Stimulated activated CD4-positive, alpha-beta T cell treated with anti-CD3 and anti-CD28 coated beads, TNF-alpha, amount 100 ng/mL, for 1 hour (primary cell): ENCODE data around the gene ELL2.
"Not testable (repeated sequence)": the region's sequence is repeated elsewhere in the genome, so short reads cannot be mapped to it uniquely, and the experiment has no call there.

ENCODE experiments used
- DNase-seq, 3 donors: peaks; one replicate each; pipeline ENCODE4 v3.0.0-alpha.2; 2020; ENCODE audit warnings: low read depth in 3 of 3, low spot score in 1 of 3

The ELL2 gene

DNA sequence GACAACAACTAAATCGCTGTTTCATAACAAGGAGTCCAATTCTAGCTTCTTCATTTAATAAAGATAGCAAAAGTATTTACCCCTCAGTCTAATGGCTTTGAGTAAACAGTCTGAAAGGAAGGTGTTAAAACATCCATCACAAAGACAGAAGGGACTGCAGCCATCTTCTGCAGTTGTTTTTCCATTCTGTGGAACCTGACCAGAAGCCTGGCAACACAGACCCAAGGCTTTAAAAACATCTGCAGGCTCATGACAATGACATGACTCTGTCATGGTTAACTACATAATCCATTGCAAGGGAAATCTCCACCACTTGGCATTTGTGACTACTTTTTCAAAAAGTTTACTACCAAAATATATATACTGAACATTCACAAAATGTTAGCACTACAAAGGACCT, 51.9 kb downstream of the ELL2 start:
- no peak for DNase-seq

DNA sequence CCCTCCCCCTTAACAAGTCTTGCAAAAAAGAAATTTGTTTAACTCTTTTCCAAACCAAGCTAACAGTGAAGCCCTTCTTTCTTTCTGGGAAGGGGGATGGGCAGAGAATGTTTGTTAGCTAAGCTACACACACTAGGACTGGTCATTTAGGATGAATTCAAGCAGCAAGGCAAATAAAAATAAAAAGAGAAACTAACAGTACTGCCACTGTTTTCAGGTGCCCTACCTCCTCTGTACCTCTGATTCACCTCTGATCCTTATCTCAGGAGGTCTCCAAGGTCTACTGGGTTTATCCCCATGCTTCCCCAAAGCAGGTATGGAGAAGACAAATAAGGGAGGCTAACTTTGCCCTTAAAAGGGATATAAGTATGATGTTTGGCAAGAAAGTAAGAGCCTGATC, 52.9 kb downstream of the ELL2 start:
- DNase-seq: no peak

DNA sequence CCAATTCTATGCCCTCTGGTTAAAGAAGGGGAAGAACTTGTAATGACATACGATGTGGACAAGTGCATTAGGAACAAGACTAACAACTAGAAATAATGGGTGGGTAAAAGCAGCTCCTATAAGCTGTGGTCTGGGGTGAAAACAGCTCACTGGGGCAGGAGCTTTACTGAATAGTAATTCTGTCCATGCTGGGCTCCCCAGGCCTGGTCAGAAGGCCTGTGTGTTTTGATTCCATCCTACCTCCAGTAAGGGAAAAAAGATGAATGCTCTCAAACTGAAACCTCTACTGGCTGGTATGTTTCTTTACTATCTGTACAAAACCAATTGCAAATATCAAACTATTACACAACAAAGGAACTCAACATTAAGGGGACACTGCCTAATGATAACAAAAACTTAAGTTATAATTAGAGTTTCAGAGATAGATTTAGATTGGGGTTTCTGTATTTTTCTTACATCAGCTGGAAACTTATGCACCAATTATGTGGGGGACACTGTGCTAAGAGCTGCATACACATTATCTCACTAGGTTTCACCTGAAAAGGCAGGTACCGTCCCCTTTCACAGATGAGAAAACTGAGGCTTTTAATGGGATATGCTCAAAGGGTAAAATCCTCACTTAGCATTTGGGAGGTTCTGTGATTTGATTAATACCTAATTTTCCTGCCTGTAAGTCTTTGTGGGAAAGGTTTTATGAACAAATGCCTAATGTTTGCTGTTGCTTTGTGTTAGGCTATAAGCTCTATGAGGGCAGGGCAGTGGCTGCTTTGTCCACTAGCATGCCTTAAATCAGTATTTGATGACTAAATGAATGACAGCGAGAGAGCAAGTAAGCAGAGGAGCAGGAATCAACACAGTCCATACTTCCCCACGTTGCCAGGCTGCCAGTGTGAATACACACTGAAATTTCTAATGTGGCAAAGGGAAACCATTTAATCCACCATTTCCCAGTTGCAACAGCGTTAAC, 53.6 kb downstream of the ELL2 start:
- DNase-seq: no peak

GRCh38 chr5:95907067-95907705, 54.5 kb downstream of the ELL2 start:
- DNase-seq: no peak

GRCh38 chr5:95906398-95906797, 55.3 kb downstream of the ELL2 start:
- DNase-seq: not testable (repeated sequence)

- DNase-seq: no peak
These were observed 56.8 kb downstream of the ELL2 start for GRCh38 chr5:95904827-95905226.

DNA sequence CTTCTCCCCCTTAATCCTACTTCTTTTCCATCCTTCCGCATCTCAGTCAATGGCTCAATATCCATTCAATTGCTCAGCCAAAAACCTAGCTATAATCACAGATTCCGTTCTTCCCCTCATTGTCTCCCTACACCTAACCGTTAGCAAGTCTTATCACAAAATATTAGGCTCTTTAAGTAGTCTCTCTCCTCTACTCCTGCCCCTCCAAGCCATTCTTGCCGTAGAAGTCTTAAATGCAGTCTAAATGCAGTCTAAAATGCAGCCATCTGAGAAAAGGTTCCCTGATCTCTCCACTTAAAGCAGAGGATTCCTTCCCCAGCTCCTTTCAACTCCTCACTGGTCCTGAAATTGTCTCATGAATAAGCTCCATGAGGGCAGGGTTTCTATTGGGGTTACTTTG, 57.8 kb downstream of the ELL2 start:
- DNase-seq: no peak

DNA sequence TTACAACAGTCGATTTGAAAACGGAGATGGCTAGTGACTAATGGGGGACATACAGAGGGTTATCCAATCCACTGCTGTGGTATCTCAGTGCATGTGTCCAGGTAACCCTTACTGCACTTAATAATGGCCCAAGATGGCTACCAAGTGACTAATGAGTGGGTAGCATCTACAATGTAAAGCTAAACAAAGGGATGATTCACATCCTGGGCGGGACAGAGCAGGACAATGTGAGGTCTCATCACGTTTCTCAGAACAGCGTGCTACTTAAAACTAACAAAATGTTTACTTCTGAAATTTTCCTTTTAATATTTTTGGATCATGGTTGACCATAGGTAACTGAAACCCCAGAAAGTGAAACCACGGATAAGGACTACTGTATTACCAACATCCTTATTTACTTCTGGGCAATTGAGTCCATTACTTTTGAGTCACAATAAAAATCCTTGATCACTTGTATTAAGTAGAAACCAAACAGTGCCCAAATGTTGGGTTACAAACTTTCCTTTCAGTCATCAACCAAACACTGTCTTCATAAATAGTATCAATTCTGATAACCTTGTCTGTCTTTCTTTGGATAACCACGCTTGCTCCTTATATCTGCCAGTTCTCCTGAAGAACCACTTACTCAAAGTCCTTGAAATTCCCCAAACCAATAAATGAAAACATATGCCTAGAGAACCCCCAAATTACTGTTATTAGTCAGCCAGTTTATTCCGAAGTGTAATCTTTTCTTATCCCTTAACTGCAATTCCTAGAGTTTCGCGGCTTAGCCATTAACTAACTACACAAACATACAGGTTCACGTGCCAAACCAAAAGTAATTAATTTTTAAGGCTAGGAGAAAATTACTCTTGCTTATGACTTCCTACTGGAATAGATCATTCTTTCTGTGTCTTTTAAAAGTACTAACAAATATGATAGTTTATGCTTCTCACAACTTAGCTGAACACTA, 59.7 kb downstream of the ELL2 start:
- DNase-seq: no peak

DNA sequence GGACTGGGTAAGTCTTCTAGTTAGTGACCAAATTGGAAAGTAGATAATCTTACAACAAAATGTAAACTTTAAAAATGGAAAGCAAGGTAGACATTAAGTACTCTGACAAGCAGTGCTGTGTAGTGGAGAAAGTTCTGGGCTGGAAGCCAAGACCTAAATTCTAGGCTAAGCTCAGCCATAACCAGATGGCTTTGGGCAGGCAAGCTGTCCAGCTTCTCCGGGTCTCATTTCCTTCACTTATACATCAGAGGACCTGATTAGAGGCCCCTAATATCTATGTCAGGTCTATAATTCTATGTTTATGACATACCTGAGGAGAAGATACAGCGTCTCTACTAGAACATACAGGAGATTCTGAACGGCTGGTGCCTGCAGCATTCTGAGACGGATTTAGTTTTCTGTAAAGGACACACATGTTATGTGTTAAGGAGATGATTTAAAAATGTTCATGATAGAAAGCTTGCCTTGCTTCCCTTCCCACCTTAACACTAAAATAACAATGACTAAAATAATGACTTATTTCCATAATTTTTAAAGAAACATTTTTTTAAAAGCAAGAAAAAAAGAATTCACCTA, 61.2 kb downstream of the ELL2 start:
- DNase-seq: no peak

GRCh38 chr5:95899829-95900228, 61.8 kb downstream of the ELL2 start:
- DNase-seq: no peak

DNA sequence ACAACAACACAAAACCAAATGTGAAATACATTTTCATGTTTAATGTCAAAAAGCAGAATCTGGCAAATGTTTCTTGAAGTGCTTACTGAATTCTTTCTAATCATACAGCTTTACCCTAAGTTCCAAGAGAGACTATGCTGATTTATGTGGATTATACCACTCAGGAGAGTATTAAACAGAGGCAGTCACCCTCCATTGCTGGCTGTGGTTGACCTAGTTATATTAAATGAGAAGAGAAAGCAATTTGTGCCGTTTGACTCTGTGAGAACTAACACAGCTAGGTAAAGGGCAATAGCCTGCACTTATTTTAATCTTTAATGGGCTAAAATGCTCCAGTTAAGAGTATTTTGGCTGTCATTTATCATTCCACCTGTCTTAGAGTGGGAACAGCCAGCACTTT, 62.6 kb downstream of the ELL2 start:
- DNase-seq: no peak

- no peak for DNase-seq
These were observed 65.9 kb downstream of the ELL2 start for GRCh38 chr5:95895771-95896170.

DNA sequence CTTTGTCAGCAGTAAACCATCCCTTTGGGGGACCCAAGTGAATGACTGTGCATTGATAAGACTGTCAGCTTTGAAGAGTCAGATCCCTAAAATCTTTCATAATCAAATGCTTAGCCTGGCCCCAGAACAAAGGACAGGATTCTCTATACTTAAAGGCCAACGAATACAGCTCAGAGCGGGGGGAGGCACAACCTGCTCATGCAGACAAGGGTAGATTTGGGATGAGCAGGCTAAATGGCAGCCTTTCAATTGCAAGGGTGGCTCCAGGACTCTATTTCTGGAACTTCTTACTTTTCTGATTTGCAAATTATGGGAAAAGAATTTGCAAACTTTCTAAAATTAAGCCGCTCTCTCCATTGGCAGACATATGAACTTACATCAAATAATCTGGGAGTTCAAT, 66.4 kb downstream of the ELL2 start:
- DNase-seq: no peak

DNA sequence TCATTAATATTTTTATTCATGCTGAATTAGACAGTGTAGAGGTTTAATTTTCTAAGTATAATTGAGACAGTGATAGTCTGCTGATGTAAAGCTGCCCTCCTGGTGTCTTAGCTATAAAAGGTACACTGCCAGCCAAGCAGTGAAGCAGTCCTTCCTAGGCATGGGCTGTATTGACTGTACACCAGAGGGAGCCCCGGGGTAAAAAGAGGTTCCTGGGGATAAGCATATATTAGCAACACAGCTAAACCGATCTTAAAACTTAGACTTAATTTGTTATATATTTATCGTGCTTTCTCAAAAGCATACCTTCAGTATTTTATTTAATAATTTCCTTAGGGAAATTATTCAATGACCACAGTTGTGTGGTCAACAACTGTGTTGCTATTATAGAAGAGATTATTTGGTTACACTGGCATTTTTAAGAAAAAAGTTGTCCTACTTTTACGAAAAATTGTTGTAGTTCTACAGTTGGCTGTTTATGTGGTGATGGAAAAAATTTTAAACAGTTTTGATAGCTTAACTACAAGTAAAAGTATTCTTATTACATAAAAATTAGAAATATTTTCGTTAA, 68.8 kb downstream of the ELL2 start:
- no peak for DNase-seq

GRCh38 chr5:95891499-95891898, 70.2 kb downstream of the ELL2 start:
- no peak for DNase-seq

- DNase-seq: no peak
These were observed 72.6 kb downstream of the ELL2 start for GRCh38 chr5:95889076-95889475.

DNA sequence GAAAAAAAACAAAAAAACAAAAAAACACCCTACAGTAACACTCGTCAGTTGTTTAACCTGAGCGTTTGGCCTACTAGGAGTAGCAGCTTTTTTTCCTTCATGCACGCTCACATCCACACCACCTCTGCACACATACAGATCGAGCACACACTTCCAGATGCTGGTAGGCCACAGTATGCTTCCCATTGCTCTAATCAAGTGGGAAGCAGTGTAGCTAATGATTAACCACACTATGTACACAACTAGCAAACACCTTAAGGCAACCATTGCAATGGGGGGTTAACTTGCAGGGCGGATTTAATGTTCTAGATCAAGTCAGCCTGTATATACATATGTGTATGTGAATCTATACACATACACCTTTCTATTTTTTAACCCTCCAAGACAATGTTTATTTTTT, 73.7 kb downstream of the ELL2 start:
- DNase-seq: no peak

DNA sequence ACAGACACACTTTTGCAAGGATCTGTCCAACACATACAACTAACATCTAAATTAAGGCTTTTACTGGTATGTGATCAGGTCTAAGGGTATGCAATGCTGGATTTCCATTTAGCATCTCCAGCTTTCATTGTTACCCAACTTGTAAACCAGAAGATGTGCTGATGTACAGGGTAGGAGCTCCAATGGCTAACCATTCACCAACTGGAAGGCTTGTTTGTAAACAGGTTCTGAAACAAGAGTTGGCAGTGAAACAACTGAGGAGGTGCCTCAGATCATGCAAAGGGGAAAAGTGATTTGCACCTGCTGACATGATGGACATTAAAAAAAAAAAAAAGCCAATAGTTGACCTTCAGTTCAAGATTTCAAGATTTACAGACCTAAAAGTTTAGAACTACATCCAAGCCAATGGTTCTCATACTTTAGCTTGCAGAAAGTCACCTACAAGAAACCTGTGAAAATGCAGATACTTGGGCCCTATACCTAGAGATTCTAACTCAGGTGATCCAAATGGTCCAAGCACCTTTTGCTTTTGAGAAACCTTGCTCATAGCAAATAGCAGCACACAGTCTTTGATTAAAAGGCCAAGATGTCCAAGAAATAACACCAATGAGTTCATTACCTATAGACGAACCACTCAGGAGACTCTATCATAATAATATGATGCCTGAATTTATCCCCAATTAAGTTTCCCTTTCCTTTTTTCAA, 75.2 kb downstream of the ELL2 start:
- DNase-seq: no peak

DNA sequence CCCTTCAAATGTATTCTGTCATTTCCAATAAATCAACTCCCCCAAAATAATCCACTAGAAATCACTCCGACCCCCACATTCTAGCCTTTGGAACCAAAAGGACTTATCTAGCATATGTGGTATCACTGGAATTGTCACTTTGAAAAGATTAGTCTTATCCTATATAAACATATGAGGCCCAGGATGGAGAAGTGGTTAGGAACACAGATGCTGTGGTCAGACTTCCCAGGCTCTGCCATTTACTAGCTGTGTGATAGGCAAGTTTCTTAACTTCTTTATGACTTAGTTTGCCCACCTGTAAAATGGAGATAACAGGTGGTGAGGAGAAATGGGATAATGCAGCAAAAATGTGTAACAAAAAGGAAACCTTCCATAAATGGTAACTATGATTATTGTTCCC, 77.1 kb downstream of the ELL2 start:
- DNase-seq: no peak

GRCh38 chr5:95884017-95884325, 77.7 kb downstream of the ELL2 start:
- no peak for DNase-seq
